Left cardiac atrium (tissue), 4 donors: Measurements from ENCODE around the gene CDK3. TPM values are rescaled to one million over a fixed set of nuclear protein-coding genes. Genes with fewer than 3 reads are reported as not detected.
A peak's percentile ranks its signal among the peaks of the same experiment; 100 is the strongest.
"Not testable (repeated sequence)": the region's sequence is repeated elsewhere in the genome, so short reads cannot be mapped to it uniquely, and the experiment has no call there.

Source experiments
- ATAC-seq, 2 donors: fragments of 200-7000 bp; cut with Tn5 transposase; one replicate each; pipeline ENCODE4 v1.9.1; 2020; ENCODE audit warnings: mild to moderate bottlenecking in 2 of 2, moderate library complexity in 2 of 2
- DNase-seq: peaks from one replicate; pipeline ENCODE4 v3.0.0-alpha.2; 2020
- intact Hi-C, 2 donors: fragments of 100-400 bp; cut with DNase I; formaldehyde crosslinking; loops; one replicate each; pipeline versions ENCODE4 v1.14.1 to v1.15.1; 2022 to 2023
- long read RNA-seq: library from polyadenylated mRNA; unstranded; transcript quantifications from one replicate; pipeline ENCODE4 v2.0.0, GENCODE V29; 2021
- total RNA-seq, 2 donors: library from RNA; stranded (reverse); fragmentation: NEBNext Ultra II Directional; extraction: Animal tissue kit (Norgen Biotek cat#: 25700); gene quantifications; one replicate each; pipeline ENCODE4 v1.2.1, GENCODE V29; 2021
- donor health status: DM: no; HTN: yes; CAD: no.
- donor health status: DM: no; HTN: yes; CAD: no; lungs with severe emphysema.
- donor health status: DM: yes; HTN: yes; CAD: no.
- donor health status: Dilated cardiomyopathy.

CDK3 gene
- total RNA-seq, result 1 to 10 TPM; 3.5 to 3.9 TPM
- long read RNA-seq, result 0 reads

DNA sequence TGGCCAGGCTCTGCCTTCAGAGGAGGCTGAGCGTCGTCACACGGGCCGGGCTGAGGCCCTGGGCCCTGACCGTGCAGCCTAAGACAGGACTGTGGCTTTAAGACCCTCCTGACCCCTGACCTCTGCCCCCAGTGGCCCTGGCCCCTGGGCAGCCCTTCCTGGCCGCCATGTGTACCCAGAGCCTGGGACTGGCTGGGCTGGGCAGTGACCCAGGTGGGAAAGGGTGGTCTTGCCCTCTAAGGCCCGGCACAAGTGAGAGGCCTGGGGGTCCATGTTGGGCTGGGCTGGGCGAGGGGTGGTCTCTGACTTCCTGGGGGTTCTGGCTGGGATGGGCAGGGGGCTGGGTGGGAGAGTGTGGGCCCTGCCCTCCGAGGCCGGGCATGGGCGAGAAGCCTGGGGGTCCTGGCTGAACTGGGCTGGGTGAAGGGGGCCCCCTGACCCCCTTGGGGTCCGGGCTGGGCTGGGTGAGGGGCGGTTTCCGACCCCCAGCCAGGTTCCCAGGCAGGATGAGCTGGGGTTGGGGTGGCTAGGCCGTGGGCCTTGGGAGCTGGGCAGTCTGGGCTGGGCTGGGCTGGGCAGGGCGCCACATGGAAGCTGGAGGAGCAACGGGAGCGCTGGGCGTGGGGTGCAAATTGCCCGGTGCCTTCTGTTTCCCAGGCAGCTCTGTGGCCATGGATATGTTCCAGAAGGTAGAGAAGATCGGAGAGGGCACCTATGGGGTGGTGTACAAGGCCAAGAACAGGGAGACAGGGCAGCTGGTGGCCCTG is at the start of gene CDK3:
Gene CDK3 (plus strand): TSS at position 101 of the 767 bp plus-strand sequence. CDS start 571 bp downstream, at position 672.
- DNase-seq (peak; percentile 18), ATAC-seq (no peak)
- intact Hi-C loops, result no loop called here

DNA sequence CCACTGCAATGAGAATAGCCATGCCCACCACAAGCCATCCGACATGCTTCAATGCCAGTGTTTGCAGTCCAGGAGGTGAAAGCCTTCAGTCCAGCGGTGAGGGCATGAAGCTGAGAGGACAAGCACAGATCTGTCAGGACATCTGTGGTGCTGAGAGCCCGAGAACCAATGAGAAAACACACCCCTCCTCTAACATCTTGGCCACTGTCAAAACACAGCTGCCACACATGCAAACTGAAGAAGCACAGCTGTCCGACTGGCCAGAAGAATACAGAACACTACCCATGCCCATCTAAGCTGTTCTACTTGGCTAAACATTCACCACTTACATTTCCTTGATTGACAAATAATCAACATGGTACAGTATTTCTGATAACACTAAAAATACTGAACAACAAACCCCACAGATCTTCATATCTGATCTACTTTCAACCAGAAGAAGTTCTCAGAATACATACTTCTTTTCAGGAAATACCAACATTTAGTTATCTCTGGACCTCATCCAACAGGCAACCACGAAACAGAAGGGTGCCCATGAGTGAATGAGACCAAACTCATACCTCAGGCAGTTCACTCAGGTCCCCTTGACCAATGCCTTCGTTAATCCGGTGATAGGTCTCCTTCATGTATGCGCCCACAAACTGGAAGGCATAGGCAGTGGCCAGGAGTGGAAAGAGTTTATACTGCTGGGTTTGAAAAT is 49.6 kb upstream of the CDK3 start:
- ATAC-seq, result no peak

DNA sequence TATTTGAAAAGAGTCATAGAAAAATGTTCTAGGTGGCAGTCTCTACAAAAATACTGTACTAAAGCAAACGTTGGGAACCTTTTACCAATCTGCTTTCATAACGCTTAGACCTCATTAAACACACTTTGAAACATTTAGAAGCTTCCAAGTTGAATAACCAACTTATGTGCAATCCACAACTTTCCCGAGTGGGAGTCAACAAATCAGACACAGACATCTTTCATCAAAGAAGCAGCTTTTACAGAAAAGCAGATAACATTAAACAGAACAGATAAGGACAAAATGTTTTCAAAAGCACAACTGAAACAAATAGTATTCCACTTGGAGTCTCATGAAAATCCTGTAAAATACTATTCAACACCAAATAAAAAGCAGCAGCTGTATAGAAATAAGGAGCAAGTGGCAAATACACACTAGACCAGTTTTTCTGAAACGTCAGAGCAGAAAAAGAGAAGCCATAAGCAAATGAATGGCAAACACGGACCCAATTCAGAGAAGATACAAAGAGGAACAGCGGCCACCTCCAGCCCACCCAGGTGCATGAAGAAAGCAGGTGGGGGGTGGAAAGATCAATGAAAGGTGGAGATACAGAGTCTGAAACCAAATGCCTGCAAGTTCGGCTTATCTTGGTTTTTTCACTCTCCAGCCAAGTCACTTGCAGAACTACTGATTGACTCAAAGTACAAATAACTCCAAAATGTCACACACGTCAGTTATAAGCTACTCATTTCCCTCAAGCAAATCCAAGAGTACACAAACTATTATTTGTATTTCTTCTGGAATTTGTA is 41.4 kb upstream of the CDK3 start:
- intact Hi-C loops, result no loop called here
- peak; percentile 37 to 50 for ATAC-seq
- DNase-seq, result no peak

More for the DNA sequence above, 49.6 kb upstream of the CDK3 start:
- intact Hi-C loops, result no loop called here
- DNase-seq, result no peak

DNA sequence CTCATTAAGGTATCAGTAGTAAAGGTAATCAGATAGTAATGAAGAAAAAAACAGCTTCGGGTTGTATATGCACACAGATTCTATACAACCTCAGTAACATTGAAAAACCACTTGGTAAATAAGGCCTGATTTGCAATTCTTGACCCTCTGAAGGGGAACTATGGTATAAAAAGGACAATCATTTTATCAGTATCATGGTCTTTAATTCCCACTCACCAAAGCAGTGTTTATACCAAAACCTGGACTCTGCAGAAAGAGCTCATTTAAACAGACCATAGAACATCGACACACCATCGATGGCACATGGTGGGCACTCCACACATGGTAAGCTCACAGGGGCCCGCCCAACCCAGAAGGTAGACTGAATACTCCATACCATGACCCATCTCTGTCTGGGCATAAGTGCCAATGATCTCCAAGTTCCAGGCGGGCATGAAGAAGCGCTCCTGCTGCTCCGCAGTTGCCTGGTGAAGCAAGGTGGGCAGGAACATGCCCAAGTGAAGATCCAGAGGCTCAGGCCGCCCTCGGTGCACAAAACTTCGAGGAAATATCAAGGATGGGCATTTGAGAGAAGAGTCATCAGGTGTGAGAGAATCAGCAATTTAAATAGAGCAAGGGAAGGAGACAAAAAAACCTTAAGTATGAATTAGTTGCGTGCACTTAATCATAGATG is 40.7 kb upstream of the CDK3 start:
- no peak for ATAC-seq
- intact Hi-C loops, result no loop called here
- DNase-seq, result no peak

GRCh38 chr17:75965468-75965867 is 35.2 kb upstream of the CDK3 start:
- intact Hi-C loops, result no loop called here
- ATAC-seq (no peak), DNase-seq (no peak)

- intact Hi-C loops, ATAC-seq, DNase-seq: not testable (repeated sequence)
Measured at GRCh38 chr17:75969044-75969443, 31.6 kb upstream of the CDK3 start.

- intact Hi-C loops, result no loop called here
- DNase-seq (no peak), ATAC-seq (peak; percentile 27 to 37)
Measured at GRCh38 chr17:75970011-75970523, 30.6 kb upstream of the CDK3 start.

GRCh38 chr17:75970626-75971025 is 30.0 kb upstream of the CDK3 start:
- DNase-seq, result no peak
- intact Hi-C loops, result no loop called here

DNA sequence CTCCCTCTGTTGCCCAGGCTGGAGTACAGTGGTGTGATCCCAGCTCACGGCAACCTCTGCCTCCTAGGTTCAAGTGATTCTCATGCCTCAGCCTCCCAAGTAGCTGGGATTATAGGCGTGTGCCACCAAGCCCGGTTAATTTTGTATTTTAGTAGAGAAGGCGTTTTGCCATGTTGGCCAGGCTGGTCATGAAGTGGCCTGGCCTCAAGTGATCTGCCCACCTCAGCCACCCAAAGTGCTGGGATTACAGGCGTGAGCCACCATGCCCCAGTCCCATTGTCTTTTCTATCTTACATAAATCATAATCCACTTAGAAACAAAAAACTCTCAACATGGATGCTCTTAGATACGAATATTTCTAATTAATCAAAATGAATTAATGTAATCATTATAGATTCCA is 25.5 kb upstream of the CDK3 start:
- DNase-seq, ATAC-seq: not testable (repeated sequence)
- intact Hi-C loops, result loop anchor here in 1 of 2 donors (5.0 kb wide), 1 partner anchor 33 kb away; the partner anchor contains the start of gene FBF1

More at GRCh38 chr17:75970626-75971025, 30.0 kb upstream of the CDK3 start:
- no peak for ATAC-seq

DNA sequence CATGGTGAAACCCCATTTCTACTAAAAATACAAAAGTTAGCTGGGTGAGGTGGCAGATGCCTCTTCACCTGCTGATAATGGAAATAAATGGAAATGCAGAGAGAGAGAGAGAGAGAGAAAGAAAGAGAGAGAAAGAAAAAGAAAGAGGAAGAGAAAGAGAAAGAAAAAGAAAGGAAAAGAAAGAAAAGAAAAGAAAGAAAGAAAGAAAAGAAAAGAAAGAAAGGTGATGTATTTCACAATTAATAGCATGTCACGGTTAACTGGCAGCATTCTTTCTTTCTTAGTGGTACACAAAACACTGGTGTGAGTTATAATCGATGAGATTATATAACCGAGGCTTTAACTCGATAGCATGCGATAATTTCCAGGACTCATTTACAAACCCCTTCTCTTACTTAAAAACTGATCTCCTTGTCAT is 24.9 kb upstream of the CDK3 start:
- no peak for DNase-seq
- intact Hi-C loops, result loop anchor here in 1 of 2 donors (5.0 kb wide), 1 partner anchor 33 kb away; the partner anchor contains the start of gene FBF1
- no peak for ATAC-seq

DNA sequence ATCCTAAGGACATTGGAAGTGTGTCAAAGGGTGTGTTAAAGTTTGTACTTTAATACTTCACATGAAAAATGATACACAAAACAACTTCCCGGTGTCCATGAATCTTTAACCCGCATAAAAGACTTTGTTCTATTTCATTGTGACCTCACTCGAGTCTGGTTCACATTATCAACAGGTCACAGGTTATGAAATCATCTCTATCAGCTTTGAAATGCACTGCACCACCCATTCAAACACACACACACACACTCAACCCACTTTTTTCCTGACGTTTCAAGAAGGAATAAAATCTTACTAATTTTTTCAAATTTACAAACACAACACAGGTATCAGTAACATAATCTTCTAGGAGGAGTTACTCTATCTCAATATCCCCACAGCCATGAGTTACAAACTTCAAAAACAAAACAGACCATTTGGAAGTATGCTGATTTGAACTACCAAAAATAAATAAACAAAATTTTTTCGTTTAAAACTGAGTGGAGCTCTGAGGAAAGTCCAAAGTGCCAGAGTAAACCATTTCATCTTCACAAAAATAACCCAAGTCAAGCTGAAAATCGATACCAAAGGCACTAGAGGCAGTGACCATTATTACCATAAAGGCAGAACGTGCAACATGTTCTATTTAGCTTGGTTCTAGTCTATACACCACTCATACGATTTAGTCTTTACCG is 24.3 kb upstream of the CDK3 start:
- ATAC-seq (no peak), DNase-seq (no peak)
- intact Hi-C loops, result loop anchor here in 1 of 2 donors (5.0 kb wide), 1 partner anchor 34 kb away; the partner anchor contains the start of gene FBF1

GRCh38 chr17:75978938-75979704 is 21.5 kb upstream of the CDK3 start, which contains the start of the genes ACOX1 and TEN1:
Gene ACOX1 (minus strand): TSS chr17:75979166. CDS start chr17:75979073, 93 bp downstream.
Gene TEN1 (plus strand): TSS chr17:75979240. CDS start chr17:75986193, 6,953 bp downstream.
- intact Hi-C loops, result loop anchor here in 1 of 2 donors (5.0 kb wide), 1 partner anchor 37 kb away; the partner anchor contains the start of gene FBF1
- peak; percentile 97 to 98 for ATAC-seq
- DNase-seq, result peak; percentile 99

DNA sequence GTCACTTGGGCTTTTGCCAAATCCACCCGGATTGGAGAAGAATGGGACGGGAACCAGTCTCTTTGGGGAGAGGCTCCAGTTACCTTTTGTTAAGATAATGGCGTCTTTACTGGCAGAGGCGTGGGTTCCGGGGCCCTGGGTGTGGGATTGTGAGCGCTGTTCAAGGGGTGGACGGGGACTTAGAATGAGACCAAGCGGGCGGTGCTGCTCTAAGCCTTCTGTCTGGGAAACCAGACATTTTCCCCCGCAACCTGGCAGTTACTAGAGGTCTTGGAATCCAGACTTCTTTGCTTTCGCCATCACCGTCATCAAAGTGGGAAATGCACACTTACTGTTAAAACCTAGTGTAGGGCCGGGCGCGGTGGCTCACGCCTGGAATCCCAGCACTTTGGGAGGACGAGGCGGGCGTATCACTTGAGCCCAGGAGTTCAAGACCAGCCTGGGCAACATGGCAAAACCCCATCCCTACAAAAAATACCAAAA is 20.9 kb upstream of the CDK3 start:
- no peak for DNase-seq
- ATAC-seq, result peak; percentile 25 to 46
- intact Hi-C loops, result loop anchor here in 1 of 2 donors (5.0 kb wide), 1 partner anchor 37 kb away; the partner anchor contains the start of gene FBF1

DNA sequence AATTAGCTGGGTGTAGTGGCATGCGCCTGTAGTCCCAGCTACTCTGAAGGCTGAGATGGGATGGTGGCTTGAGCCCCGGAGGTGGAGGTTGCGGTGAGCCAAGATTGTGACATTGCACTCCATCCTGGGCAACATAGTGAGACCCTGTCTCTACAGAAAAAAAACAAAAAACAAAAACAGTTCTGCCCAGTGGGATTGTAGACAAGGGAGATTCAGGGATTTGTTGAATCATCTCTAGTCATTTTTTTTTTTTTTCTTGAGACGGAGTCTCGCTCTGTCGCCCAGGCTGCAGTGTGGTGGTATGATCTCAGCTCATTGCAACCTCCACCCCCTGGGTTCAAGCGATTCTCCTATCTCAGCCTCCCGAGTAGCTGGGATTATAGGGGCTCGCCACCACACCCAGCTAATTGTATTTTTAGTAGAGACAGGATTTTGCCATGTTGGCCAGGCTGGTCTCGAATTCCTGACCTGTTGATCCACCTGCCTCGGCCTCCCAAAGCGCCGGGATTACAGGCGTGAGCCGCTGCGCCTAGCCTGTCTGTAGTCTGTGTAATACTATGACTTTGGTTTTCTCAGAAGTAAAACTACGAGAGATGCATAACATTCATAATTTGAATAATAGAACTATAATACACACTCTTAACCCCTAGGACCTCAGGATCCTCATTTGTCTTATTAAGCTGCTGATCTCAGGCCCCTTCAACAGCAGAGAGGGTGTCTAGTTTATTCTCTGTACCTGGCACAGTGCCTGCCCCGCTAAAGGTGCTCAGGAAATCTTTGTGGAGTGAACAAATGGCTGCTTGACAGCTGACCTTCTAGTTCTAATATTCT is 20.3 kb upstream of the CDK3 start:
- no peak for ATAC-seq
- intact Hi-C loops, result no loop called here
- no peak for DNase-seq

GRCh38 chr17:75981019-75981615 is 19.5 kb upstream of the CDK3 start:
- no peak for DNase-seq

More at GRCh38 chr17:75981019-75981615, 19.5 kb upstream of the CDK3 start:
- intact Hi-C loops, result no loop called here
- no peak for ATAC-seq
